GM19452 (cell line): ENCODE data around the gene ZNF567.

Experiments used
- ATAC-seq: cut with Tn5 transposase; IDR thresholded peaks from one replicate; pipeline ENCODE4 v1.9.1; 2021; ENCODE audit not compliant: unreplicated experiment

The ZNF567 gene

DNA sequence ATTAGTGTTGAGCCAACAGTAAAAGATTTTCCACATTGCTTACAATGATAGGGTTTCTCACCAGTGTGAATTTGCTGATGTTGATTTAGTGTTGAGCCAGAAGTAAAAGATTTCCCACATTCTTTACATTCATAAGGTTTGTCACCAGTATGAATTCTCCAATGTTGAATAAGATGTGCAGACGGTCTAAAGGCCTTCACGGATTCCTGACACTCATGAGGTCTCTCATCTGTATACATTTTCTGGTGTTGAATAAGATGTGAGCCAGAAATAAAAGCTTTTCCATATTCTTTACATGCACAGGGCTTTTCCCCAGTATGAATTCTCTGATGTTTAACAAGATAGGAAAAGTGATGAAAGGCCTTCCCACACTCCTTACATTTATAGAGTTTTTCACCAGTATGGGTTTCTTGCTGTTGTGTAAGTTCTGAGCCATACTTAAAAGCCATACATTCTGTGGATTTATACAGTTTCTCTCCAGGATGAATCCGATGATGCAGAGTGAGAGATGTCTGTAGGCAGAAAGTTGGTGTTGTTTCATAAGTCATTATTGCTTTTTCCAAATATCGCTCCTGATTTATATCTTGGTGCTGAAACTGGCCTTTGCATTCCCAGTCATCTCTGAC, 62.8 kb downstream of the ZNF567 start:
- ATAC-seq, result no peak
